Hepatocyte (in vitro differentiated cells): Measurements from ENCODE around the gene RETNLB. TPM values are rescaled to one million over a fixed set of nuclear protein-coding genes. Genes with fewer than 3 reads are reported as not detected.

Experiments
- DNase-seq: peaks from one replicate; pipeline ENCODE4 v3.0.0-alpha.2; 2016; ENCODE audit warnings: low spot score
- H2AFZ ChIP-seq: fragments of 200-600 bp; sonication (generic); 2 replicates; pipeline ENCODE4 v1.6.0; 2016; ENCODE audit warnings: antibody characterized with exemption, mild to moderate bottlenecking
- H3K27ac ChIP-seq: fragments of 200-600 bp; sonication (generic); 2 replicates; pipeline ENCODE4 v1.5.1; 2016; ENCODE audit warnings: mild to moderate bottlenecking
- H3K27me3 ChIP-seq: fragments of 200-600 bp; sonication (generic); 2 replicates; pipeline ENCODE4 v1.6.1; 2016
- H3K36me3 ChIP-seq: fragments of 200-600 bp; sonication (generic); replicated peaks from 2 replicates; pipeline ENCODE4 v1.5.1; 2016; ENCODE audit warnings: low read depth; ENCODE audit not compliant: insufficient read depth
- H3K4me1 ChIP-seq: fragments of 200-600 bp; sonication (generic); 2 replicates; pipeline ENCODE4 v1.5.1; 2016; ENCODE audit warnings: mild to moderate bottlenecking, moderate library complexity; ENCODE audit not compliant: insufficient read depth
- H3K4me2 ChIP-seq: fragments of 200-600 bp; sonication (generic); 2 replicates; pipeline ENCODE4 v1.6.0; 2016
- H3K4me3 ChIP-seq: fragments of 200-600 bp; sonication (generic); 2 replicates; pipeline ENCODE4 v1.5.1; 2016; ENCODE audit warnings: mild to moderate bottlenecking
- H3K79me2 ChIP-seq: fragments of 200-600 bp; sonication (generic); 2 replicates; pipeline ENCODE4 v1.6.0; 2017; ENCODE audit warnings: mild to moderate bottlenecking
- H3K9me2 ChIP-seq: fragments of 200-600 bp; sonication (generic); replicated peaks from 2 replicates; pipeline ENCODE4 v1.6.0; 2017; ENCODE audit warnings: mild to moderate bottlenecking; ENCODE audit not compliant: insufficient read depth
- H3K9me3 ChIP-seq: fragments of 200-600 bp; sonication (generic); 2 replicates; pipeline ENCODE4 v1.5.1; 2016; ENCODE audit warnings: low read depth, mild to moderate bottlenecking
- H4K20me1 ChIP-seq: fragments of 200-600 bp; sonication (generic); 2 replicates; pipeline ENCODE4 v1.6.0; 2016; ENCODE audit warnings: mild to moderate bottlenecking; ENCODE audit not compliant: insufficient read depth, poor library complexity, severe bottlenecking
- CTCF ChIP-seq: fragments of 200-600 bp; sonication (generic); IDR thresholded peaks from 2 replicates; pipeline ENCODE4 v1.5.1; 2016; ENCODE audit warnings: antibody characterized with exemption, mild to moderate bottlenecking; ENCODE audit not compliant: poor library complexity
- EZH2 ChIP-seq: fragments of 200-600 bp; sonication (generic); IDR thresholded peaks from 2 replicates; pipeline ENCODE4 v1.6.1; 2016; ENCODE audit warnings: antibody characterized with exemption, mild to moderate bottlenecking, borderline replicate concordance
- EZH2phosphoT487 ChIP-seq: fragments of 200-600 bp; sonication (generic); IDR thresholded peaks from one replicate; pipeline ENCODE4 v1.6.1; 2018; ENCODE audit warnings: antibody characterized with exemption, mild to moderate bottlenecking, low read depth, moderate library complexity; ENCODE audit not compliant: unreplicated experiment, severe bottlenecking
- WGBS: methylation state at CpG from one replicate; pipeline ENCODE4 v1.1.6; 2016; ENCODE audit warnings: low lambda C conversion rate; ENCODE audit errors: missing lambda C conversion rate; 5-methylcytosine and 5-hydroxymethylcytosine counted together
- polyA plus RNA-seq: library from polyadenylated mRNA; unstranded; fragments of >200 nt; fragmentation: Nextera tagmentation; extraction: Ambion mirVana; gene quantifications from 2 replicates; pipeline ENCODE4 v1.2.1, GENCODE V29; 2016
- total RNA-seq: library from RNA; depleted of rRNA; stranded (reverse); fragments of >200 nt; gene quantifications from 2 replicates; pipeline ENCODE4 v1.2.3, GENCODE V29; 2014

The RETNLB gene
- total and polyA plus RNA-seq, 2 experiments from 2014 or later = not detected

- no peak for DNase-seq
- H3K36me3 ChIP-seq = no peaks in the 10 kb centered on the region
- no peaks in the 10 kb centered on the region for H3K9me3 ChIP-seq
- H3K4me1 ChIP-seq = no peaks in the 10 kb centered on the region
- H3K9me2 ChIP-seq = no peaks in the 10 kb centered on the region
- H3K79me2 ChIP-seq = no peaks in the 10 kb centered on the region
- H3K27me3 ChIP-seq = no peaks in the 10 kb centered on the region
- no peak overlapping the region for H3K4me3 ChIP-seq
- WGBS = 79% methylated on average over 3 of the region's 3 CpGs
- H4K20me1 ChIP-seq = no peaks in the 10 kb centered on the region
- no peak overlapping the region for H2AFZ ChIP-seq
- H3K4me2 ChIP-seq = no peak overlapping the region
- TF ChIP-seq EZH2phosphoT487 (no peak), EZH2 (no peak), CTCF (no peak)
- H3K27ac ChIP-seq = no peak overlapping the region
Measured at GRCh38 chr3:108767253-108767652, 10.0 kb upstream of the RETNLB start.

- Histone ChIP-seq H3K27ac (no peak overlapping the region), H3K9me3 (no peaks in the 10 kb centered on the region), H3K9me2 (no peaks in the 10 kb centered on the region), H3K4me1 (no peaks in the 10 kb centered on the region), H3K36me3 (no peaks in the 10 kb centered on the region), H3K79me2 (no peaks in the 10 kb centered on the region), H2AFZ (no peak overlapping the region), H3K27me3 (no peaks in the 10 kb centered on the region), H3K4me3 (no peak overlapping the region), H3K4me2 (no peak overlapping the region), H4K20me1 (no peaks in the 10 kb centered on the region)
- 83% methylated on average over 5 of the region's 5 CpGs for WGBS
- no peak for DNase-seq
- TF ChIP-seq EZH2phosphoT487 (no peak), EZH2 (no peak), CTCF (no peak)
Measured at GRCh38 chr3:108755686-108756085, 1.5 kb downstream of the RETNLB start.

- H3K4me3 ChIP-seq = no peak overlapping the region
- H4K20me1 ChIP-seq = no peaks in the 10 kb centered on the region
- H2AFZ ChIP-seq = no peak overlapping the region
- no peak overlapping the region for H3K27ac ChIP-seq
- H3K4me2 ChIP-seq = no peak overlapping the region
- no peaks in the 10 kb centered on the region for H3K79me2 ChIP-seq
- no peaks in the 10 kb centered on the region for H3K36me3 ChIP-seq
- H3K9me2 ChIP-seq = no peaks in the 10 kb centered on the region
- TF ChIP-seq EZH2 (no peak), EZH2phosphoT487 (no peak), CTCF (no peak)
- H3K27me3 ChIP-seq = no peaks in the 10 kb centered on the region
- no peaks in the 10 kb centered on the region for H3K9me3 ChIP-seq
- DNase-seq = no peak
- H3K4me1 ChIP-seq = no peaks in the 10 kb centered on the region
- WGBS = 95% methylated on average over 5 of the region's 5 CpGs
Measured at GRCh38 chr3:108744762-108745161, 12.4 kb downstream of the RETNLB start.

GRCh38 chr3:108742929-108743328, 14.3 kb downstream of the RETNLB start:
- no peak overlapping the region for H2AFZ ChIP-seq
- H3K9me3 ChIP-seq = no peaks in the 10 kb centered on the region
- no peaks in the 10 kb centered on the region for H3K27me3 ChIP-seq
- no peaks in the 10 kb centered on the region for H4K20me1 ChIP-seq
- no peaks in the 10 kb centered on the region for H3K36me3 ChIP-seq
- H3K4me2 ChIP-seq = no peak overlapping the region
- no peaks in the 10 kb centered on the region for H3K4me1 ChIP-seq
- no peaks in the 10 kb centered on the region for H3K9me2 ChIP-seq
- TF ChIP-seq EZH2phosphoT487 = no peak
- no peak for TF ChIP-seq CTCF
- TF ChIP-seq EZH2 = no peak
- no peak overlapping the region for H3K27ac ChIP-seq
- no peak for DNase-seq
- no peaks in the 10 kb centered on the region for H3K79me2 ChIP-seq
- H3K4me3 ChIP-seq = no peak overlapping the region
- WGBS = 89% methylated on average over 1 of the region's 1 CpG
